Fibroblast of lung (primary cell): ENCODE data around the gene CRYAB. TPM values are rescaled to one million over a fixed set of nuclear protein-coding genes. Genes with fewer than 3 reads are reported as not detected.
A peak's percentile ranks its signal among the peaks of the same experiment; 100 is the strongest.

Experiments
- DNase-seq, 2 donors: peaks; one replicate each; pipeline versions ENCODE4 v3.0.0 to v3.0.0-alpha.2; 2010; ENCODE audit warnings: low read depth in 2 of 2
- H2AFZ ChIP-seq: 2 replicates; pipeline ENCODE4 v1.5.1; 2012; ENCODE audit warnings: low read length, control low read depth, inconsistent platforms
- H3K27ac ChIP-seq: 2 replicates; pipeline ENCODE4 v1.5.1; 2011; ENCODE audit warnings: low read length, control low read depth; ENCODE audit not compliant: insufficient read depth
- H3K27me3 ChIP-seq: 2 replicates; pipeline ENCODE4 v1.5.1; 2011; ENCODE audit warnings: mild to moderate bottlenecking, low read length; ENCODE audit not compliant: control insufficient read depth, insufficient read depth
- H3K36me3 ChIP-seq: 2 replicates; pipeline ENCODE4 v1.5.1; 2011; ENCODE audit warnings: low read length; ENCODE audit not compliant: control insufficient read depth, insufficient read depth
- H3K4me1 ChIP-seq: 2 replicates; pipeline ENCODE4 v1.5.1; 2011; ENCODE audit warnings: low read length; ENCODE audit not compliant: control insufficient read depth, insufficient read depth; ENCODE audit errors: extremely low read depth
- H3K4me2 ChIP-seq: 2 replicates; pipeline ENCODE4 v1.5.1; 2011; ENCODE audit warnings: low read length, control low read depth; ENCODE audit not compliant: insufficient read depth; ENCODE audit errors: extremely low read depth
- H3K4me3 ChIP-seq, 4 experiments: fragments of 200-600 bp in 1 of 4; sonication (generic) in 1 of 4; replicated peaks in 1 of 4; 2 replicates each; pipeline ENCODE4 v1.5.1; 2011 to 2016; ENCODE audit warnings: low read length in 4 of 4, low read depth in 3 of 4, mild to moderate bottlenecking in 3 of 4, control low read depth in 2 of 4, inconsistent platforms in 1 of 4, mixed read lengths in 1 of 4; ENCODE audit not compliant: insufficient read depth in 1 of 4; ENCODE audit errors: control extremely low read depth in 1 of 4
- H3K79me2 ChIP-seq: 2 replicates; pipeline ENCODE4 v1.5.1; 2012; ENCODE audit warnings: mild to moderate bottlenecking, low read length, inconsistent platforms; ENCODE audit not compliant: control insufficient read depth, insufficient read depth
- H3K9ac ChIP-seq: 2 replicates; pipeline ENCODE4 v1.5.1; 2011; ENCODE audit warnings: mild to moderate bottlenecking, low read length, control low read depth; ENCODE audit not compliant: insufficient read depth
- H3K9me3 ChIP-seq: 2 replicates; pipeline ENCODE4 v1.5.1; 2012; ENCODE audit warnings: low read depth, low read length; ENCODE audit not compliant: control insufficient read depth, insufficient read depth
- H4K20me1 ChIP-seq: 2 replicates; pipeline ENCODE4 v1.5.1; 2011; ENCODE audit warnings: low read length; ENCODE audit not compliant: control insufficient read depth, insufficient read depth; ENCODE audit errors: extremely low read depth
- EZH2 ChIP-seq: IDR thresholded peaks from 2 replicates; pipeline ENCODE4 v1.5.1; 2012; ENCODE audit warnings: low read length, control low read depth, mild to moderate bottlenecking; ENCODE audit errors: missing control alignments
- polyA plus RNA-seq, 2 donors: library from polyadenylated mRNA; depleted of rRNA in 1 of 2; stranded (reverse) in 1 of 2; unstranded in 1 of 2; fragments of >200 nt; gene quantifications; 2 replicates each; pipeline ENCODE4 v1.2.1, GENCODE V29; 2011 to 2012; ENCODE audit warnings: missing spikeins in 1 of 2
- total RNA-seq: library from RNA; depleted of rRNA; stranded (reverse); fragments of >200 nt; gene quantifications from 2 replicates; pipeline ENCODE4 v1.2.1, GENCODE V29; 2014
- TF ChIP-seq, protein P1 (sequence below), 2 donors: IDR thresholded peaks in 1 of 2; conservative IDR thresholded peaks in 1 of 2; 1 replicate in 1 of 2; 2 replicates in 1 of 2; pipeline ENCODE4 v1.5.1; 2011 to 2012; ENCODE audit warnings: low read length in 2 of 2, control low read depth in 1 of 2, inconsistent platforms in 1 of 2, low read depth in 1 of 2, mild to moderate bottlenecking in 1 of 2

CRYAB gene
- total and polyA plus RNA-seq, 2 donors (not counting 1 experiment from before 2014, with no cell fraction given) = 48.1 to 51.2 TPM

DNA sequence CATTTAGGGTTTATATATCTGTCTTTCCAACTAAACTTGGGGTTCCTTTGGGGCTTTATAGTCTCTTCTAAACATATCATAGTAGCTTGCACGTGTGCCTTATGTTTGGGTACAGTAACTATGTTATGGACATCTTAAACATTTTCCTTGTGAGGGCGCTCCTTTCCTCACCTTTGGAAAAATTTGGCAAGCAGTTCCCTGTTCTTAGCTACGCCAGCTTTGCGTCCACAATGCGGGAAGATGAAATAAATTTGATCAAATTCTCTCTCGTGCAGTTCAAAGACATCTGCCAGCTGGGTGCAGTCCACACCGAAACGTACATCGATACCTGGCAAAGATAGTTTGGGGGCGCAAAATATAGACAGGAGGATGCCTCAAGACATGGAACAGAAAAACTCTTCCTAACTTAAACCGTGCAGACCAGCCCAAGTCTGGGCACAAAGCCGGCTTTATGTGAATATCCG, 33.2 kb downstream of the CRYAB start:
- Histone ChIP-seq H3K4me3 (peak overlapping the region; percentile 86 to 94 (median 88)), H3K9me3 (no peaks in the 10 kb centered on the region), H3K79me2 (no peaks in the 10 kb centered on the region), H4K20me1 (no peaks in the 10 kb centered on the region), H3K4me2 (peak overlapping the region; percentile 100), H3K36me3 (no peaks in the 10 kb centered on the region), H3K27ac (peak overlapping the region; percentile 100), H3K4me1 (peaks cover 3% of the 10 kb centered on the region), H2AFZ (peak overlapping the region; percentile 98), H3K9ac (peak overlapping the region; percentile 68), H3K27me3 (no peaks in the 10 kb centered on the region)
- TF ChIP-seq, protein P1, sequence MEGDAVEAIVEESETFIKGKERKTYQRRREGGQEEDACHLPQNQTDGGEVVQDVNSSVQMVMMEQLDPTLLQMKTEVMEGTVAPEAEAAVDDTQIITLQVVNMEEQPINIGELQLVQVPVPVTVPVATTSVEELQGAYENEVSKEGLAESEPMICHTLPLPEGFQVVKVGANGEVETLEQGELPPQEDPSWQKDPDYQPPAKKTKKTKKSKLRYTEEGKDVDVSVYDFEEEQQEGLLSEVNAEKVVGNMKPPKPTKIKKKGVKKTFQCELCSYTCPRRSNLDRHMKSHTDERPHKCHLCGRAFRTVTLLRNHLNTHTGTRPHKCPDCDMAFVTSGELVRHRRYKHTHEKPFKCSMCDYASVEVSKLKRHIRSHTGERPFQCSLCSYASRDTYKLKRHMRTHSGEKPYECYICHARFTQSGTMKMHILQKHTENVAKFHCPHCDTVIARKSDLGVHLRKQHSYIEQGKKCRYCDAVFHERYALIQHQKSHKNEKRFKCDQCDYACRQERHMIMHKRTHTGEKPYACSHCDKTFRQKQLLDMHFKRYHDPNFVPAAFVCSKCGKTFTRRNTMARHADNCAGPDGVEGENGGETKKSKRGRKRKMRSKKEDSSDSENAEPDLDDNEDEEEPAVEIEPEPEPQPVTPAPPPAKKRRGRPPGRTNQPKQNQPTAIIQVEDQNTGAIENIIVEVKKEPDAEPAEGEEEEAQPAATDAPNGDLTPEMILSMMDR (conservative IDR thresholded peaks at IDR 0.05 in 1 of 2, IDR thresholded peaks at IDR 0.05 in 1 of 2; ENCODE audit: low read depth in 1 of 2, low read length in 2 of 2) = no peak
- peak in 1 of 2 donors; percentile 34 for DNase-seq

- H3K79me2 ChIP-seq = peaks cover 3% of the 10 kb centered on the region
- no peaks in the 10 kb centered on the region for H3K9me3 ChIP-seq
- no peak overlapping the region for H3K9ac ChIP-seq
- H3K27me3 ChIP-seq = no peaks in the 10 kb centered on the region
- no peaks in the 10 kb centered on the region for H4K20me1 ChIP-seq
- H2AFZ ChIP-seq = peak overlapping the region; percentile 96
- peaks cover 3% of the 10 kb centered on the region for H3K36me3 ChIP-seq
- H3K4me1 ChIP-seq = no peaks in the 10 kb centered on the region
- H3K4me2 ChIP-seq = peak overlapping the region; percentile 64
- DNase-seq = no peak
- peak overlapping the region; percentile 52 to 72 (median 70) for H3K4me3 ChIP-seq
- TF ChIP-seq EZH2 = no peak
- TF ChIP-seq, protein P1 (conservative IDR thresholded peaks at IDR 0.05 in 1 of 2, IDR thresholded peaks at IDR 0.05 in 1 of 2; ENCODE audit: low read depth in 1 of 2, low read length in 2 of 2) = no peak
- peak overlapping the region; percentile 51 for H3K27ac ChIP-seq
Measured at GRCh38 chr11:111871693-111872161, 39.8 kb downstream of the CRYAB start.

GRCh38 chr11:111870886-111871692, 40.5 kb downstream of the CRYAB start, which contains the start of gene ALG9:
Gene ALG9, minus strand, starts transcription at chr11:111871581. Its CDS starts 99 bp downstream, at chr11:111871482.
- peak within 1 kb of the TSS; percentile 76 for H3K9ac ChIP-seq
- H3K27me3 ChIP-seq = no peaks in the 10 kb centered on the region
- TF ChIP-seq, protein P1 (conservative IDR thresholded peaks at IDR 0.05 in 1 of 2, IDR thresholded peaks at IDR 0.05 in 1 of 2; ENCODE audit: low read depth in 1 of 2, low read length in 2 of 2) = peak; percentile 25 to 44
- no peak for TF ChIP-seq EZH2
- peak; percentile 85 to 88 for DNase-seq
- peak within 1 kb of the TSS; percentile 52 to 90 (median 72) for H3K4me3 ChIP-seq
- H3K79me2 ChIP-seq = peaks cover 3% of the 10 kb centered on the region
- peak within 1 kb of the TSS; percentile 51 for H3K27ac ChIP-seq
- H3K36me3 ChIP-seq = peaks cover 3% of the 10 kb centered on the region
- no peaks in the 10 kb centered on the region for H3K4me1 ChIP-seq
- H3K9me3 ChIP-seq = no peaks in the 10 kb centered on the region
- peak within 1 kb of the TSS; percentile 96 for H2AFZ ChIP-seq
- H3K4me2 ChIP-seq = peak within 1 kb of the TSS; percentile 91
- H4K20me1 ChIP-seq = no peaks in the 10 kb centered on the region
